Fibroblast of skin of abdomen (primary cell): Measurements from ENCODE around the gene STRN4.

ENCODE experiments used
- DNase-seq: peaks from one replicate; pipeline ENCODE4 v3.0.0-alpha.2; 2013

Gene STRN4

GRCh38 chr19:46742926-46743480 lies 3.2 kb downstream of the STRN4 start:
- no peak for DNase-seq

GRCh38 chr19:46741447-46741846 lies 4.8 kb downstream of the STRN4 start:
- DNase-seq, result no peak

GRCh38 chr19:46739290-46739771 lies 6.9 kb downstream of the STRN4 start:
- DNase-seq, result no peak

GRCh38 chr19:46737761-46738171 lies 8.5 kb downstream of the STRN4 start:
- DNase-seq, result no peak

GRCh38 chr19:46737298-46737654 lies 9.0 kb downstream of the STRN4 start:
- no peak for DNase-seq

- DNase-seq, result no peak
These were observed 9.5 kb downstream of the STRN4 start for GRCh38 chr19:46736531-46737297.

- no peak for DNase-seq
These were observed 12.5 kb downstream of the STRN4 start for GRCh38 chr19:46733690-46734292.

- DNase-seq, result no peak
These were observed 13.1 kb downstream of the STRN4 start for GRCh38 chr19:46732966-46733689.

- no peak for DNase-seq
These were observed 13.9 kb downstream of the STRN4 start for GRCh38 chr19:46732172-46732938.

- no peak for DNase-seq
These were observed 14.7 kb downstream of the STRN4 start for GRCh38 chr19:46731584-46731983.

- peak; percentile 68 for DNase-seq
These were observed 15.2 kb downstream of the STRN4 start for GRCh38 chr19:46731007-46731501.

- DNase-seq, result no peak
These were observed 15.7 kb downstream of the STRN4 start for GRCh38 chr19:46730595-46730994.

GRCh38 chr19:46730187-46730586 lies 16.1 kb downstream of the STRN4 start:
- no peak for DNase-seq

GRCh38 chr19:46729696-46730095 lies 16.6 kb downstream of the STRN4 start:
- DNase-seq, result no peak

GRCh38 chr19:46728693-46729339 lies 17.4 kb downstream of the STRN4 start:
- peak; percentile 38 for DNase-seq

GRCh38 chr19:46728208-46728607 lies 18.0 kb downstream of the STRN4 start:
- DNase-seq, result no peak

- no peak for DNase-seq
These were observed 18.5 kb downstream of the STRN4 start for GRCh38 chr19:46727757-46728156.

GRCh38 chr19:46726971-46727501 lies 19.2 kb downstream of the STRN4 start:
- no peak for DNase-seq

- no peak for DNase-seq
These were observed 19.7 kb downstream of the STRN4 start for GRCh38 chr19:46726551-46726950.

- no peak for DNase-seq
These were observed 20.3 kb downstream of the STRN4 start for GRCh38 chr19:46725859-46726393.
